ENCODE data around the gene PJA1.

- TF ChIP-seq CTCF (IDR thresholded peaks at IDR 0.05; ENCODE audit: low read length), result no peak
- TF ChIP-seq EZH2 (IDR thresholded peaks at IDR 0.05; ENCODE audit: borderline replicate concordance, low read length), result no peak
Measured at GRCh38 chrX:69148946-69149345, 16.3 kb downstream of the PJA1 start.

Data from OCI-LY1 (cell line).